ENCODE measurements around the gene MAPK14. TPM values are rescaled to one million over a fixed set of nuclear protein-coding genes. Genes with fewer than 3 reads are reported as not detected.

The MAPK14 gene
- polyA plus RNA-seq, 2 of the 4 experiments (the other 2 are of a cell fraction), result 19.4 to 36.7 TPM

DNA sequence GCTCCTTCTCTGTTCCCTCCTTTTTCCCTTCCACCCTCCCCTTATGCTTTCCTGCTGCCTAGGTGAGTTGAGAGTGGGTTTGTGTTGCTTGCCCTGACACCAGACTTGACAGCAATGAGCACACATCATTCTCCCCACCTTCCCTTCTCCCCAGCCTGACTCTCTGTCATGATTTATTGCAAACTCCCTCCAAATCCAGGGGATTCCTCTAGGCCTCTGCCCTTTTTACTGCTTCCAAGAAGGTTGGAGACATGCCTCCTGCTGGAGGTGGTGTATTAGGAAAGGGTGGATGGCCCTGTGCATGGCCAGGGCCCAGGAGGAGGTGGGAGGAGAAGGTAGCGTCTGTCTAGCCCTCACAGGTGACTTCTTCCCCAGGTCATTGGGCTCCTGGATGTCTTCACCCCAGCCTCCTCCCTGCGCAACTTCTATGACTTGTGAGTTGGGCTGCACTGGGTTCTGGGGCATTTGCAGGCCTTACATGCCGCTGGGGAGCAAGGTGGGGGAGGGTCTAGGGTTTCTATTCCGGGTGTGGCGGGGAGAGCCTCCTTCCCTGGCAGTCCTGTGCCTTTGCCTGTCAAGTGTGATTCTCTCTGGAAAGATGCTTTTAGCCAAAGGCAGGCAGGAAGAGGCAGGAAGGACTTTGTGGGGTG is 104.8 kb downstream of the MAPK14 start:
- no peak overlapping the region for H3K4me3 ChIP-seq
- ChIA-PET CTCF (interaction anchor here (0.7 to 1.7 kb wide), 3 partner anchors 8 to 37 kb away, joined by 3 read pairs; no protein-coding TSS in a partner anchor), POLR2A (no interaction called here)
- H3K4me1 ChIP-seq, result peaks cover 12% of the 10 kb centered on the region; the same call in 2 of the 3 replicates
- H3K4me2 ChIP-seq, result no peak overlapping the region
- ATAC-seq, result no peak
- peak overlapping the region in 1 of 2 experiments; percentile 55; a peak in 2 of 6 replicates for H3K27ac ChIP-seq
- FAIRE-seq, result no peak
- DNase-seq (ENCODE audit: low read depth in 1 of 2, low spot score in 1 of 2), result no peak
- no peak for TF ChIP-seq RAD21 (conservative IDR thresholded peaks at IDR 0.05 in 1 of 2, IDR thresholded peaks at IDR 0.05 in 1 of 2)
- no peak for TF ChIP-seq HOXA7 (CRISPR knock-in tag; IDR thresholded peaks at IDR 0.05)
- TF ChIP-seq BHLHE40 (IDR thresholded peaks at IDR 0.05; ENCODE audit: low read depth, low read length), result no peak
- TF ChIP-seq, protein P1, sequence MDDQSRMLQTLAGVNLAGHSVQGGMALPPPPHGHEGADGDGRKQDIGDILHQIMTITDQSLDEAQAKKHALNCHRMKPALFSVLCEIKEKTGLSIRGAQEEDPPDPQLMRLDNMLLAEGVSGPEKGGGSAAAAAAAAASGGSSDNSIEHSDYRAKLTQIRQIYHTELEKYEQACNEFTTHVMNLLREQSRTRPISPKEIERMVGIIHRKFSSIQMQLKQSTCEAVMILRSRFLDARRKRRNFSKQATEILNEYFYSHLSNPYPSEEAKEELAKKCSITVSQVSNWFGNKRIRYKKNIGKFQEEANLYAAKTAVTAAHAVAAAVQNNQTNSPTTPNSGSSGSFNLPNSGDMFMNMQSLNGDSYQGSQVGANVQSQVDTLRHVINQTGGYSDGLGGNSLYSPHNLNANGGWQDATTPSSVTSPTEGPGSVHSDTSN (IDR thresholded peaks at IDR 0.05), result no peak
- TF ChIP-seq RNF2 (IDR thresholded peaks at IDR 0.05; ENCODE audit: borderline replicate concordance, low read depth), result no peak
- TF ChIP-seq, protein P2, sequence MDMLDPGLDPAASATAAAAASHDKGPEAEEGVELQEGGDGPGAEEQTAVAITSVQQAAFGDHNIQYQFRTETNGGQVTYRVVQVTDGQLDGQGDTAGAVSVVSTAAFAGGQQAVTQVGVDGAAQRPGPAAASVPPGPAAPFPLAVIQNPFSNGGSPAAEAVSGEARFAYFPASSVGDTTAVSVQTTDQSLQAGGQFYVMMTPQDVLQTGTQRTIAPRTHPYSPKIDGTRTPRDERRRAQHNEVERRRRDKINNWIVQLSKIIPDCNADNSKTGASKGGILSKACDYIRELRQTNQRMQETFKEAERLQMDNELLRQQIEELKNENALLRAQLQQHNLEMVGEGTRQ (IDR thresholded peaks at IDR 0.05), result no peak
- TF ChIP-seq JUN (IDR thresholded peaks at IDR 0.05), result no peak
- TF ChIP-seq ZNF302 (CRISPR knock-in tag; IDR thresholded peaks at IDR 0.05), result no peak
- TF ChIP-seq CBX8 (IDR thresholded peaks at IDR 0.05), result no peak
- TF ChIP-seq ZC3H11A (IDR thresholded peaks at IDR 0.05), result no peak
- WGBS (ENCODE audit: missing lambda C conversion rate), result 88% methylated on average over 3 of the region's 5 CpGs
- H3K9me3 ChIP-seq, result no peaks in the 10 kb centered on the region

DNA sequence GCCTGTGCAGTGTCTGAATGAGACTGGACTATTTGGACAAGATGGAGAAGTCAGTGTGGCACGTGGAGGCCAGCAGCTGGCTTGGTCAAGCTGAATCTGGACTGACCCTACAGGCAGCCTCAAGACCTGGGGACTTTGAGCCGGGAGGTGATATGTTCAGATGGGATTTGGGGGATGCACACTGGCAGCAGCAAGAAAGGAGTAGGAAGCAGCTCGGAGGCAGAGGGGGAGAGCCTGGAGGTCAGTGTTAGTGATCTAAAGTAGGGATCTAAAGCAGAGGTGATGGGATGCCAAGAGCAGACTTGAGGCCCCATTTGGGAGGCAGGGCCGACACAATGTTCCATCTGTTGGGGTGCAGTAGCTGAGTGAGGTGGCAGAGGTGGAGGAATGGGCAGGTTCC is 105.5 kb downstream of the MAPK14 start:
- no peak overlapping the region for H3K4me3 ChIP-seq
- ATAC-seq, result no peak
- TF ChIP-seq ZSCAN20 (CRISPR knock-in tag; IDR thresholded peaks at IDR 0.05), result no peak
- TF ChIP-seq NPAS2 (CRISPR knock-in tag; IDR thresholded peaks at IDR 0.05; ENCODE audit: borderline replicate concordance), result no peak
- TF ChIP-seq NR3C1 (IDR thresholded peaks at IDR 0.05), result no peak
- TF ChIP-seq HEYL (CRISPR knock-in tag; IDR thresholded peaks at IDR 0.05), result no peak
- no peak for TF ChIP-seq RARB (CRISPR knock-in tag; IDR thresholded peaks at IDR 0.05)
- no peak for TF ChIP-seq EP300 (IDR thresholded peaks at IDR 0.05)
- no peak for TF ChIP-seq FOSB (CRISPR knock-in tag; IDR thresholded peaks at IDR 0.05)
- ChIA-PET CTCF (interaction anchor here (1.0 to 1.7 kb wide), 3 partner anchors 9 to 227 kb away, joined by 3 read pairs; no protein-coding TSS in a partner anchor), POLR2A (no interaction called here)
- WGBS (ENCODE audit: missing lambda C conversion rate), result 80% methylated on average over 4 of the region's 4 CpGs
- peaks cover 5% of the 10 kb centered on the region; the same call in 1 of the 3 replicates for H3K4me1 ChIP-seq
- no peaks in the 10 kb centered on the region for H3K9me3 ChIP-seq
- H3K4me2 ChIP-seq, result no peak overlapping the region
- no peak for DNase-seq (ENCODE audit: low read depth in 1 of 2, low spot score in 1 of 2)
- no peak overlapping the region; a peak in 1 of 6 replicates for H3K27ac ChIP-seq
- FAIRE-seq, result no peak

DNA sequence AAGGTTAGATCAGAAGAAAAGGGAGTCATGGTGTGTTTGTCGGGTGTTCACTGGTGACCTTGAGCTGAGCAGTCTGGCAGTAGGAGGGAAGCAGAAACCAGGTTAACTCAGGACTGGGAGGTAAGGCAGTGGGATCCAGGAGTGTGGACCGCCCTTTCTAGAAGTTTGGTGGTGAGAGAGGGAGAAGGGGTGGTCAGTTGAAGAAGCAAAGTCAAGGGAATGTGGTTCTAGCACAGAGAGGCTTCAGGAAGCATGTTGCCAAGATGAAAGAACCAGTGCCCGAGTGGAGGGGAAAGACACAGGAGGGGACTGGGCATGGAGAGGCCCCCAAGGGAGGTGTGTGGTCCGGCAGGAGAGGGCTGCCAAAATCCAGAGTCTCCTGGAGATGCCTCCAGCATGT is 106.3 kb downstream of the MAPK14 start:
- Histone ChIP-seq H3K4me2 (no peak overlapping the region), H3K4me1 (peaks cover 5% of the 10 kb centered on the region; the same call in 1 of the 3 replicates), H3K27ac (no peak overlapping the region), H3K4me3 (no peak overlapping the region), H3K9me3 (no peaks in the 10 kb centered on the region)
- ATAC-seq (no peak), DNase-seq (ENCODE audit: low read depth in 1 of 2, low spot score in 1 of 2) (no peak), FAIRE-seq (no peak)
- POLR2A ChIA-PET, result no interaction called here
- TF ChIP-seq SMC3 (IDR thresholded peaks at IDR 0.05), result no peak
- TF ChIP-seq KDM5A (IDR thresholded peaks at IDR 0.05), result no peak
- no peak for TF ChIP-seq EHF (CRISPR knock-in tag; IDR thresholded peaks at IDR 0.05)
- no peak for TF ChIP-seq ZSCAN20 (CRISPR knock-in tag; IDR thresholded peaks at IDR 0.05)
- no peak for TF ChIP-seq RARB (CRISPR knock-in tag; IDR thresholded peaks at IDR 0.05)
- WGBS (ENCODE audit: missing lambda C conversion rate), result 68% methylated on average over 4 of the region's 4 CpGs
- CTCF ChIA-PET, result interaction anchor here (1.0 to 1.7 kb wide), 3 partner anchors 9 to 226 kb away, joined by 3 read pairs; no protein-coding TSS in a partner anchor
